ENCODE results near the gene GRM8. TPM values are rescaled to one million over a fixed set of nuclear protein-coding genes. Genes with fewer than 3 reads are reported as not detected.

GRM8 gene
- total RNA-seq, 1 experiment from 2014 or later: 0.80 TPM

GRCh38 chr7:126819197-126819484, 433.6 kb downstream of the GRM8 start:
- Histone ChIP-seq H3K4me1 (ENCODE audit: insufficient read depth, low read length, poor library complexity, severe bottlenecking) (no peaks in the 10 kb centered on the region), H3K27me3 (replicated peaks; ENCODE audit: insufficient read depth, low read depth, low read length, poor library complexity) (peaks cover 10% of the 10 kb centered on the region), H3K36me3 (ENCODE audit: insufficient read depth, low read length, poor library complexity, severe bottlenecking) (no peaks in the 10 kb centered on the region), H3K27ac (ENCODE audit: low read depth, low read length, poor library complexity, severe bottlenecking) (no peak overlapping the region), H3K9me3 (ENCODE audit: low read depth, low read length, poor library complexity, severe bottlenecking) (no peaks in the 10 kb centered on the region), H3K4me3 (ENCODE audit: low read depth, low read length, poor library complexity, severe bottlenecking) (no peak overlapping the region)
- DNase-seq (ENCODE audit: low spot score): no peak
- BruUV-seq (replicated peaks): no TSS peak
- ChIA-PET POLR2A (ENCODE audit: low non-redundant PET) (no interaction called here), CTCF (no interaction called here)
- no peak for TF ChIP-seq CTCF (conservative IDR thresholded peaks at IDR 0.05; ENCODE audit: low read depth, low read length)
- no peak for TF ChIP-seq EZH2 (IDR thresholded peaks at IDR 0.05; ENCODE audit: borderline replicate concordance, low read depth, low read length, poor library complexity, severe bottlenecking)
- intact Hi-C loops (cut with micrococcal nuclease; ENCODE audit: unreplicated experiment): no loop called here

- intact Hi-C loops (cut with micrococcal nuclease; ENCODE audit: unreplicated experiment): no loop called here
- Histone ChIP-seq H3K27me3 (replicated peaks; ENCODE audit: insufficient read depth, low read depth, low read length, poor library complexity) (peaks cover 10% of the 10 kb centered on the region), H3K4me1 (ENCODE audit: insufficient read depth, low read length, poor library complexity, severe bottlenecking) (no peaks in the 10 kb centered on the region), H3K27ac (ENCODE audit: low read depth, low read length, poor library complexity, severe bottlenecking) (no peak overlapping the region), H3K4me3 (ENCODE audit: low read depth, low read length, poor library complexity, severe bottlenecking) (no peak overlapping the region), H3K9me3 (ENCODE audit: low read depth, low read length, poor library complexity, severe bottlenecking) (no peaks in the 10 kb centered on the region), H3K36me3 (ENCODE audit: insufficient read depth, low read length, poor library complexity, severe bottlenecking) (no peaks in the 10 kb centered on the region)
- no TSS peak for BruUV-seq (replicated peaks)
- TF ChIP-seq EZH2 (IDR thresholded peaks at IDR 0.05; ENCODE audit: borderline replicate concordance, low read depth, low read length, poor library complexity, severe bottlenecking) (no peak), CTCF (conservative IDR thresholded peaks at IDR 0.05; ENCODE audit: low read depth, low read length) (no peak)
- ChIA-PET POLR2A (ENCODE audit: low non-redundant PET) (no interaction called here), CTCF (no interaction called here)
- no peak for DNase-seq (ENCODE audit: low spot score)
Measured at GRCh38 chr7:126818393-126819196, 434.1 kb downstream of the GRM8 start.

GRCh38 chr7:126809188-126809587, 443.6 kb downstream of the GRM8 start:
- CTCF ChIA-PET: no interaction called here
- TF ChIP-seq EZH2 (IDR thresholded peaks at IDR 0.05; ENCODE audit: borderline replicate concordance, low read depth, low read length, poor library complexity, severe bottlenecking): no peak
- TF ChIP-seq CTCF (conservative IDR thresholded peaks at IDR 0.05; ENCODE audit: low read depth, low read length): no peak

More at GRCh38 chr7:126809188-126809587, 443.6 kb downstream of the GRM8 start:
- DNase-seq (ENCODE audit: low spot score): no peak
- no TSS peak for BruUV-seq (replicated peaks)
- no peak overlapping the region for H3K4me3 ChIP-seq (ENCODE audit: low read depth, low read length, poor library complexity, severe bottlenecking)
- no peak overlapping the region for H3K27ac ChIP-seq (ENCODE audit: low read depth, low read length, poor library complexity, severe bottlenecking)
- intact Hi-C loops (cut with micrococcal nuclease; ENCODE audit: unreplicated experiment): loop anchor here (10.0 kb wide), 1 partner anchor 706 kb away; no protein-coding TSS in a partner anchor
- H3K36me3 ChIP-seq (ENCODE audit: insufficient read depth, low read length, poor library complexity, severe bottlenecking): no peaks in the 10 kb centered on the region
- no peaks in the 10 kb centered on the region for H3K4me1 ChIP-seq (ENCODE audit: insufficient read depth, low read length, poor library complexity, severe bottlenecking)
- H3K27me3 ChIP-seq (replicated peaks; ENCODE audit: insufficient read depth, low read depth, low read length, poor library complexity): no peaks in the 10 kb centered on the region
- no peaks in the 10 kb centered on the region for H3K9me3 ChIP-seq (ENCODE audit: low read depth, low read length, poor library complexity, severe bottlenecking)
- POLR2A ChIA-PET (ENCODE audit: low non-redundant PET): no interaction called here
